Gastrocnemius medialis (tissue), 4 donors: ENCODE measurements around the gene MZB1.

ENCODE experiments used
- CTCF ChIP-seq, 5 experiments: fragments of 450-650 bp in 3 of 5; fragments of 200-600 bp in 2 of 5; sonication (generic) in 2 of 5; IDR thresholded peaks in 4 of 5; conservative IDR thresholded peaks in 1 of 5; 1 replicate in 4 of 5; 2 replicates in 1 of 5; pipeline ENCODE4 v1.5.1; 2016 to 2019; ENCODE audit warnings: antibody characterized with exemption in 5 of 5, mild to moderate bottlenecking in 3 of 5, moderate library complexity in 3 of 5
- POLR2A ChIP-seq, 2 donors: fragments of 450-650 bp; IDR thresholded peaks; one replicate each; pipeline ENCODE4 v1.6.1; 2017; ENCODE audit warnings: antibody characterized with exemption in 2 of 2, mild to moderate bottlenecking in 2 of 2, moderate library complexity in 2 of 2

GRCh38 chr5:139390639-139391569 is 1.2 kb upstream of the MZB1 start:
- no peak for TF ChIP-seq CTCF (IDR thresholded peaks at IDR 0.05 in 4 of 5, conservative IDR thresholded peaks at IDR 0.05 in 1 of 5)
- no peak for TF ChIP-seq POLR2A (IDR thresholded peaks at IDR 0.05)
